GM12892 (cell line): Measurements from ENCODE around the gene L1TD1. TPM values are rescaled to one million over a fixed set of nuclear protein-coding genes. Genes with fewer than 3 reads are reported as not detected.
"Not testable (repeated sequence)": the region's sequence is repeated elsewhere in the genome, so short reads cannot be mapped to it uniquely, and the experiment has no call there.

Experiments
- DNase-seq: peaks from one replicate; pipeline ENCODE4 v3.0.0; 2011; ENCODE audit not compliant: insufficient read length
- FAIRE-seq: peaks from 2 replicates; lab custom pipeline; 2011; peaks lifted over from hg19 to GRCh38; lab: Jason Lieb, UNC
- POLR2A ChIP-seq: IDR thresholded peaks from 2 replicates; pipeline ENCODE4 v1.6.1; 2011; ENCODE audit warnings: low read depth, low read length, control low read depth
- POLR2AphosphoS5 ChIP-seq: IDR thresholded peaks from 2 replicates; pipeline ENCODE4 v1.6.1; 2011; ENCODE audit warnings: low read depth, low read length, control low read depth
- TAF1 ChIP-seq: IDR thresholded peaks from 2 replicates; pipeline ENCODE4 v1.6.1; 2011; ENCODE audit warnings: low read depth, mild to moderate bottlenecking, control low read depth, low read length, borderline replicate concordance
- polyA plus RNA-seq: library from polyadenylated mRNA; unstranded; fragments of >200 nt; gene quantifications from one replicate; pipeline ENCODE4 v1.2.1, GENCODE V29; 2012; ENCODE audit warnings: missing spikeins, inconsistent platforms; ENCODE audit not compliant: missing spikeins

L1TD1 gene, protein sequence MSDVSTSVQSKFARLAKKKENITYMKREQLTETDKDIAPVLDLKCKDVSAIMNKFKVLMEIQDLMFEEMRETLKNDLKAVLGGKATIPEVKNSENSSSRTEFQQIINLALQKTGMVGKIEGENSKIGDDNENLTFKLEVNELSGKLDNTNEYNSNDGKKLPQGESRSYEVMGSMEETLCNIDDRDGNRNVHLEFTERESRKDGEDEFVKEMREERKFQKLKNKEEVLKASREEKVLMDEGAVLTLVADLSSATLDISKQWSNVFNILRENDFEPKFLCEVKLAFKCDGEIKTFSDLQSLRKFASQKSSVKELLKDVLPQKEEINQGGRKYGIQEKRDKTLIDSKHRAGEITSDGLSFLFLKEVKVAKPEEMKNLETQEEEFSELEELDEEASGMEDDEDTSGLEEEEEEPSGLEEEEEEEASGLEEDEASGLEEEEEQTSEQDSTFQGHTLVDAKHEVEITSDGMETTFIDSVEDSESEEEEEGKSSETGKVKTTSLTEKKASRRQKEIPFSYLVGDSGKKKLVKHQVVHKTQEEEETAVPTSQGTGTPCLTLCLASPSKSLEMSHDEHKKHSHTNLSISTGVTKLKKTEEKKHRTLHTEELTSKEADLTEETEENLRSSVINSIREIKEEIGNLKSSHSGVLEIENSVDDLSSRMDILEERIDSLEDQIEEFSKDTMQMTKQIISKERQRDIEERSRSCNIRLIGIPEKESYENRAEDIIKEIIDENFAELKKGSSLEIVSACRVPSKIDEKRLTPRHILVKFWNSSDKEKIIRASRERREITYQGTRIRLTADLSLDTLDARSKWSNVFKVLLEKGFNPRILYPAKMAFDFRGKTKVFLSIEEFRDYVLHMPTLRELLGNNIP
- polyA plus RNA-seq = not detected

DNA sequence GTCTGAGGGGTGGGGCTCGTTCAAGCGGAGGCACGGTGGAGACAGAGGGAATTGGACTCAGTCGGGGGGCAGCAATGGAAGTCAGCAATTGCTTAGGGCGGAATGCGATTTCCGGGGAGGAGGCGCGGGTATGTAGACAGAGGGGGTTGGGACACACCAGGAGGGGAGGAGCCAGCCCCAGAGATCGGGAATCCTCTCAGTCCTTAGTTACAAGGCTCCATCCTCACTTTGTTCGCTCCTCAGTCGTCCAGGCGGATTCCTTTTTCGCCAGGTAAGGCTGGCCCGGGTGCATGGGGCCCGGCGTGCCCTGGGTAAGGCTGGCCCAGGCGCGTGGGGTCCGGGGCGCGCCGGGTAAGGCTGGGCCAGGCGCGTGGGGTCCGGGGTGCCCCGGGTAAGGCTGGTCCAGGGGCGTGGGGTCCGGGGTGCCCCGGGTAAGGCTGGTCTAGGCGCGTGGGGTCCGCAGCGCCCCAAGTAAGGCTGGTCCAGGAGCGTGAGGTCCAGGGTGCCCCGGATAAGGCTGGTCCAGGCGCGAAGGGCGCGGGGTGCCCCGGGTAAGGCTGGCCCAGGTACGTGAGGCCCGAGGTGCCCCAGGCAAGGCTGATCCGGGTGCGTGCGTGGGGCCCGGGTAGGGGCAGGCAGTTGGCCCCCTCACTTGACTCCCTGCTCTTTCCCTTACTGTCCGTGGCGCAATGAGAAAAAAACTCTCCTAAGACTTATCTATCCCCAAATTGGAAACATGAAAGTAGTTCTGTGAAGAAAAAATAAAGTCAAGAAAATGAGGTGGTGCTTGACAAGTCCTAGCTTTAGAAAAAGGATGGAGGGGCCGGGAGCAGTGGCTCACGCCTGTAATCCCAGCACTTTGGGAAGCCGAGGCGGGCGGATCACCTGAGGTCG lies at the start of gene L1TD1:
L1TD1 (plus strand) TSS at position 199 of the 894 bp plus-strand sequence. CDS start 11,780 bp downstream, outside the sequence.
- TF ChIP-seq POLR2A (no peak), POLR2AphosphoS5 (no peak), TAF1 (no peak)
- no peak for FAIRE-seq
- no peak for DNase-seq

GRCh38 chr1:62159940-62160348 lies 34.7 kb upstream of the L1TD1 start:
- FAIRE-seq = no peak
- no peak for DNase-seq
- no peak for TF ChIP-seq POLR2AphosphoS5
- no peak for TF ChIP-seq POLR2A
- no peak for TF ChIP-seq TAF1

DNA sequence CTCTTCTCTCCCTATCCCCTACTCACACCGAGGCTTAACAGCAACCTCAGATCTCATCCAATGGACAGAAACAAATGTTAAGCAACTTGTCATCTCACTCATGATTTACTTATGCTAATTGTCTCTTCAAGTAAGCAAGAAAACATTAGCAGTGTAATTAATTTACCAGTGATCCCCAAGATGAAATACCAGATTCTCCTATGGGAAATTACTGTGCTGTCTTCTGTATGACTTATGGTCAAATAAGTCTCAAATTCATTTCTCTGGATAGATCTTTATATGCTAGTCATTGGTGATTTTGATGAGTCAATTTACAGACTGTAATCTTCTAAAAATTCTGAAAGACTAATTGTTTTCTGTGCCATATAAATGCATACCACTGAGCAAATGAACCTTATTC lies 32.9 kb upstream of the L1TD1 start:
- DNase-seq = no peak
- FAIRE-seq = no peak
- TF ChIP-seq TAF1 (no peak), POLR2A (no peak), POLR2AphosphoS5 (no peak)

GRCh38 chr1:62170380-62170779 lies 24.3 kb upstream of the L1TD1 start:
- not testable (repeated sequence) for FAIRE-seq

DNA sequence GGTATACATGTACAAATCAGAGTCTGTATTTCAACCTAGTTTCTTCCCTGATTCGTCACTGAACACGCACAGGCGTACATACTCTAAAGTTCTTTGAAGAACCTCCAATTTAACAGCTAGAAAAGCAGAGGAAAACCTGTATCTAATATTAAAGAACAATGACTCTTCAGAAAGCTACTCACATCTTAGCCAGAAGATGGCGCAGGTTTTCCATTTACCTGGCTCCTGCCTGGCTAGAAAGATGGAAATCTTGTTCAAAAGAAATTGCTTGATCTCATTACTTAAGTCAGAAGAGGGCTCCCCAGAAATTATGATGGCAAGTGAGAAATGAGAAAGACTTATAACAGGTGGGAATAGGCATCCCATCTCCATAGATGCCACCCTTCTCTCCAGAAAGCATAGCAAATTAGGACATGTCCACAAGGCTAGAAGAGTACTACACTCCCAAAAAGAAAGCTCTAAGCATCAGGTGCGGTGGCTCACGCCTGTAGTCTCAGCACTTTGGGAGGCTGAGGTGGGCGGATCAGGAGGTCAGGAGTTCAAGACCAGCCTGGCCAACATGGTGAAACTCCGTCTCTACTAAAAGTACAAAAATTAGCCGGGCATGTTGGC lies 19.0 kb upstream of the L1TD1 start:
- FAIRE-seq (no peak), DNase-seq (no peak)
- TF ChIP-seq POLR2A = no peak
- TF ChIP-seq POLR2AphosphoS5 = no peak
- no peak for TF ChIP-seq TAF1

More at GRCh38 chr1:62170380-62170779, 24.3 kb upstream of the L1TD1 start:
- not testable (repeated sequence) for DNase-seq

DNA sequence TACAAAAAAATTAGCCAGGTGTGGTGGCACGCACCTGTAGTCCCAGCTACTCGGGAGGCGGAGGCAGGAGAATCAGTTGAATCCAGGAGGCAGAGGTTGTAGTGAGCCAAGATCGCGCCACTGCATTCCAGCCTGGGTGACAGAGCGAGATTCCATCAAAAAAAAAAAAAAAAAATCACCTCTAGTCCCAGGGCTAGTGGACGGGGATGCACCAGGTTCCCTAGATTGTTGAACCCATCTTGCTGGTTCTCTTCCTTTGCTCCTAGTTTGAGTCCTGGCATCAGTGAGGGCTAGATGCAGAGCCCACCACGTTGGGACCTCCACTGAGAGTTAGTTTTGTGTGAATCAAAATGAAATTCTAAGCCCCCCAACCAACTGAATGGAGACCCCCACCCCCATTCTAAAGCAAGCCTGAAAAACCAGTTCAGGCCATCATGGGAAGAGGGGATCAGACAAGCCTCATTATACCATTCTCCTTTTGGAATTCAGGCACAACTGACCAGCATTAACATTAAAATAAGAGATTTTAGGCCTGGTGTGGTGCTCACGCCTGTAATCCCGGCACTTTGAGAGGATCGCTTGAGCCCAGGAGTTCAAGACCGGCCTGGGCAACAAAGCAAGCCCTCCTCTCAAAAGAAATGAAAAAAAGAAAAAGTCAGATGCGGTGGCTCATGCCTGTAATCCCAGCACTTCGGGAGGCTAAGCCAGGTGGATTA lies 17.9 kb upstream of the L1TD1 start:
- DNase-seq (no peak), FAIRE-seq (no peak)
- TF ChIP-seq POLR2AphosphoS5 (no peak), TAF1 (no peak), POLR2A (no peak)

DNA sequence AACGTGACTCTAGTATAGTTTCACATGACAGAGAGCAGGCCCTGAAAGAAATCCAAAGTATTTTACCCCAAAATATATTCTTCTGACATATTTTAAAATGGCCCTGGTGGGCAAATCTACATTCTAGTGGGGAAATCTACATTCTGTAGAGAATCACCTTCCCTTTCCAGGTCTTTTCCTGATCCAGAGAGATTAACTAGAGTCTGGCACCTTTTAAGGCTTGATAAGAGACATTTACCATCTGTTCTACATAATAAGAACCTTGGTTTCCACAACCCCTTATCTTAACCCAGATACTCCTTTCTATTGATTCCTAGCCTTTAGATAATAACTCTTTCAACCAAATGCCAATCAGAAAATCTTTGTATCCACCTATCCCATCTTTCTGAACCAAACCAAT lies 17.0 kb upstream of the L1TD1 start:
- TF ChIP-seq POLR2AphosphoS5 (no peak), POLR2A (no peak), TAF1 (no peak)
- FAIRE-seq (no peak), DNase-seq (no peak)

- DNase-seq (no peak), FAIRE-seq (no peak)
- TF ChIP-seq POLR2A = no peak
- no peak for TF ChIP-seq POLR2AphosphoS5
- no peak for TF ChIP-seq TAF1
Measured at GRCh38 chr1:62178372-62178771, 16.3 kb upstream of the L1TD1 start.

- DNase-seq, FAIRE-seq: not testable (repeated sequence)
Measured at GRCh38 chr1:62180054-62180453, 14.6 kb upstream of the L1TD1 start.

DNA sequence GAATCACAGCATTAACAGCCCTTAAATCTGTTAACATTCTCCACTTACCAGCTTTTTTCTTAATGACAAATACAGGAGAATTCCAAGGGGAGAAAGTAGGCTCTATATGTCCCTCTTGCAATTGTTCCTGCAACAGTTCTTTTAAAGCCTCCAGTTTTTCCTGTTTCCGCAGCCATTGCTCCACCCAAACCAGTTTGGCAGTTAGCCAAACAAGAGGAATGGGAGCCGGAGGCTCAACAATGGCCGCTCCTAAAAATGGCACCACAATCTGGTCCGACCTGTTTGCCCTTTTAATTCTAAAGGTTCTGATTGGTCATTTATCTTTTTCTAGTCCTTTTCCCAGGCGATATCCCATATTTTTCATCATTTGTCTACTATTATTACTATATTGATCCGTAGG lies 14.0 kb upstream of the L1TD1 start:
- DNase-seq = no peak
- TF ChIP-seq POLR2A = no peak
- TF ChIP-seq POLR2AphosphoS5 = no peak
- no peak for TF ChIP-seq TAF1
- FAIRE-seq = no peak
